ENCODE data around the gene KLF9.

Gene KLF9

DNA sequence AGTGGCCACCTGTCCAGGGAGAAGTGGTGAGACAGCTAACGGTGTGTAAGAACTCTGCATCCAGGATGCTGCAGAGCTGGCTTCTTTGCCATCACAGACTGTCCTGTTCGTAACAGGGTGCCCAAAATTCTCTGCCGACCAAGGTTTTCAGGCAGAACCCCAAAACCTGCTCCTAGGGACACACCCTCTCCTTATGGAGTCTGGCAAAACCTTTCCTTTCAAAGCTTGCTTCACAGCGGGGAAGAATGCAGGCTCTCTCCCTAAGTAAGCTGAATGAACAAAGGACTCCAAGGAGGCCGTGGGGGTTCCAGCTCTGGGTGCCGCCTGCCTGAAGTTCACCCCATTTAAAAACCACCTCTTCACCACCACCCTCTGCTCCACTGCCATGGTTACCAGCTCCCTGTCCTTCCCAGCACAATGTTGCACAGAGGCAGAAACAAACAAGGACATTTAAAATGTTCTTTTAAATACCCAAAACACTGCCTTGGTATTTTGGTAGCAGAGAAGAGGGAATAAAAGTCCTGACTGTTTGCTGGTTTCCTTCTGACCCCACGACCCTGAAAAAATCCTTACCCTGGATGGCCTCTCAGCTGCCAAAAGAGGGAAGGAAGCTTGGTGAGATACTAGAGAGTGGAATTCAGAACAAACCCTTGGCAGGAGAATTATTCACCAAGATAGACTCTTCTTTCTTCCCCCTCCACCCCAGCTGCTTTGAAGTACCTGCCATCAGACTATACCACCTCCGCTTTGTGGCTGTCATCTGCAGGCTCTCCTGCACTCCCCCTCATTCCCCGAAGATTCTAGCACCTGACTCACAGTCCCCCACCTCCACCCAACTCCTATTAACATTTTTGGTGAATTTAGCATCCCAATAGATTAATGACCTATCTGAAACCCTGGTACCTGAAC, 7.1 kb upstream of the KLF9 start:
- DNase-seq, result no peak

DNA sequence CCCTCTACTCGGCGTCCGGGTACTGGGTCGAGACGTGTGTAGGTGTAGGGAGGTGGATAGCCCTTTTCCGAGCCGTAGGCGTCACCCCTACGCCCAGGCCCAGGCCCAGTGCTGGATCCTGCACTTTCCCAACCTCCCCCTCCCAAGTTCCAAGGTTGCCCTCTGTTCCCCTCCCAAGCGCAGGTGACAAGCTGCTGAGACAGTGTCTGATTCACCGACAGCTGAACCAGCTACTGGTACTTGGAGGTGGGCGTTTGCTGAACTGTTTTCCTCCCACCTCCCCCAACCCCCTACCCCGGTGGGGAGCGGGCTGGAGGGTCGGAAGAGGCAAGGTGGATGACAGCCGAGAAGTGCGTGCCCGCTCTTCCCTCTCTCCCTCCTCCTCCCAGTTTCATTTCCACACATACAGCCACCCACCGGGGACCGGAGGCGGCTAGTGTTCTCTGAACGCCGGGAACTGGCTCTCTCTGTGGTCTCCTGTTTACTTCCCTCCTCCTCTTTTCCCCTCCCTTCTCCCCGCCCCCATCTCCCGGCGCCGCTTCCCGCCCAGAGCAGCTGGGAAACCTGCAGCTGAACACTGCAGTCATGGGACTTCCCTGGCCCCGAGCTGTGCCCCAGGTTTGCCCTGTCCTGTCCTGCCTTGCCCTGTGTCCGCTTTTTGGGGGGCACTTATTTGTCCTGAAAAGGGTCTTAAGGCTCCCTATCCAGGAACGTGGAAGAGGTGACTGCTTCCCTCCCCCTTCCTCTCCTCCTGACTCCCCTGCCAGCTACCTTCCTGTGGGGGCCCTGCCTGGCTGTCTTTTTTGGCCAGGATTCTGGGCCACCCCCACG, 6.2 kb upstream of the KLF9 start:
- DNase-seq, result peak; percentile 85

DNA sequence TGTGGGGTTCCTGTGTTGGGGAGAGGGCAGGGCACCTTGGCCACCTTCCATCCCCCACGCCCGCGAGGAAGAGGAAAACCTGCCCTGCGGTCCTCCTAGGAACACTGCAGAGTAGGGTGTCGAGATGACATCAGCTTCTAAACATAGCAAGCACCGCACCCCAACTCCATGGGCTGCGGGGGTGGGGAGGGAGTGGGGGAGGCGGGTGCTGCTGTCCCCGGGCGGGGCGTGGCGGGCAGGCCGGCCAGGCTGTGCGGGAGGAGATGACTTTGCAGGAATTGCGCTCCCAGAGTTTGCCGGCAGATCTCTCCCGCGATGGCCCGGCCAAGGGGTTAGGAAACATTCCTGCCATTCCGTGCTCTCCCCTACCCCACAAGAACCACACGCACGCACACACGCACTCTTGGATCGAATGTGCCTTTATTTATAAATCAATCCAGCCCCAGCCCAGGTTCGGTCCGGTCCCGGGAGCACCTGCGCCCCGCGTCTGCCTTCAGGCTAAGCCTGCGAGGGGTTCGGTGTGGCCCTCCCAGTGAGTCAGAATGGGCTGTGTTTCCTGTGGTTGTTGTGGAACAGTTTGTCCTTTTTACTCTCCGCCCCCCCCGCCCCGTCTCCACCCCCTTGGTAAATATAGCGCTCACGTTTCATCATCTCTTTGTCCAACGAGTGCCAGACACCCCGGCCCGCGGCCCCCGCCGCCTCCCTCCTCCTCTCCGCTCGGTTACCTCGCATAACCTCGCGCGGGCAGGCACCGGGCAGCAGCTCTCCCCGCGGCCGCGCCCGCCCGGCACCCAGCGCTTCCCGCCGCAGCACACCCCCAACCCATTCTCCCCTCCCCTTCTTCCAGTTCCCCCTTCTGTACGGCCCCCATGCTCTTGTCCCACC, 5.3 kb upstream of the KLF9 start:
- DNase-seq, result peak; percentile 86

DNA sequence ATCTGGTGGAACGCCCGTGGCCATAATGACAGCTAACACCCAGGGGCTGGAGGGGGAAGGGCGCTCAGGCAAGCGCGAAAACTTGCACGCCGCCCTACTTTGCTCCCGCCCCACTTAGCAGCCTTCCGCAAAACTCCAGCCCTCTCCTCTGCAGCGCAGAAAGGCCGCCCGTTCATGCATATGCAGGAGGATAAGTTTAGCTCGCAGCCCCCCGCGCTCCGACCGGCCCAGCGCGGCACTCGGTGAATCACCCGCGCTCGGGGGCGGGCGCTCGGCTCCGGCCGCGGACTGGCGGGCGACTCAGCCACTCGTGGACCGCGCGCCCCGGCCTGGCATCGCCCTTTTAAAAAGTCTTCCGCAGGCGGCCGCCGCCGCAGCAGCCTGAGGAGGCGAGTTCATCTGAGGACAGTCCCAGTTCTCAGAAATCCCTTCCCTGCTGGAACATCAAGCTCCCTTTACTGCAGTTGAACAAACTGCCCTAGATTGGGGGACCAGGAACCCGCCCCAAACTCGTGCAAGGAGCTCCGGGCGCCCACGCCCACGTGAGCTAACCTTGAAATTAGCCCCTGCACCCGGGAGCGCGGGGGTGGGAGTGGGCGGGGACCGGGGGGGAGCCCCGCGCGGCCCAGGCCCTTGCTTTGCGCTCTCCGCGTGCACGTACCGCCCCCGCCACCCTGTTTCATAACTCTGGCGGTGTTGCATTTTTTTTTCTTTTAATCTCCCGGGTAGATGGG, 4.5 kb upstream of the KLF9 start:
- peak; percentile 89 for DNase-seq

DNA sequence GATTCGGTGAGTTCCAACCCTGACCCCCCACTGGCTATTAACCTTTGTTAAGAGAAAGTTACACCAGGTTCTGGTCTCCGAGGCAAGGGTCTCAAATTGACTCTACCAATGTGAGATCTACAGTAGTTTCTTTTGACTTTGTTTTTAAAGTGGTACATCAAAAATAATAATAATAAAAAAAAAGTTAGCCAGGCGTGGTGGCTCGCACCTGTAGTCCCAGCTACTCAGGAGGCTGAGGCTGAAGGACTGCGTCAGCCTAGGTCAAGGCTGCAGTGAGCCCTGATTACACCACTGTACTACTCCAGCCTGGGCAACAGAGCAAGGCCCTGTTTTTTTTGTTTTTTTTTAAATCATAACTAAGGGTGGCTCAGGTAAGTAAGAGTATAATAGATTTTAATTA, 1.0 kb upstream of the KLF9 start:
- no peak for DNase-seq

DNA sequence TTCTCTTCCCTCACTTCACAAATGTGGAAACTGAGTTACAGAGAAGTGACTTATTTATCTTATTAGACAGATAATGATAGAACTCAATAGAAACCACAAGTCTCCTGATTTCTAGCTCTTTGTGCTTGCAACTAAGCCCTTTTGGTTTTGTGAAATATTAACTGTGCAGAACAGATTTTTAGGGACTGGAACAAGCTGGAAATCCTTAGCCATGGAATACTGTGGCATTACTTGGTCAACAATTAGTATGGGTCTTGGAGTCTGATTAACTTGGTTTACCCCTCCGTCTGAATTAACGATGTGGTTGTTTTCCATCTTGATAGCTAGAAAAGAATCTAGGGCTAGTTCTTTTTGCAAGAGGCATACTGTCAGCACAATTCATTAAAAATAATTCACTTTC, 584 bp upstream of the KLF9 start:
- no peak for DNase-seq

DNA sequence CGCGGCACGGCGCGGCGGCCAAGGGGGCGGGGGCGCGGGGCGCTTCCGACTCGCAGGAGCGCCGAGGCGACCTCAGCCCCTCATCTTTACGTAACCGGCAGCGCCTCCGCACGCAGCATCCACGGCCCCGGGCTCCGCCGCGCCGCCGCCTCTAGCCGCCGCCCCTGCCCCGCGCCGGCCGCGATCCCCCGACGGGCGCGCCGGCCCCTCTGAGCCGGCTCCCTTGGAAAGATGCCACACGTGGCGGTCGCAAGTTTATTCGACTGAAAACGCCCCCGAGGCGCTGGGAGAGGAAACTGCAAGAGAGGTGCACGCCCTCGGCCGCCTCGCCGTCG, 1.0 kb downstream of the KLF9 start:
- no peak for DNase-seq

DNA sequence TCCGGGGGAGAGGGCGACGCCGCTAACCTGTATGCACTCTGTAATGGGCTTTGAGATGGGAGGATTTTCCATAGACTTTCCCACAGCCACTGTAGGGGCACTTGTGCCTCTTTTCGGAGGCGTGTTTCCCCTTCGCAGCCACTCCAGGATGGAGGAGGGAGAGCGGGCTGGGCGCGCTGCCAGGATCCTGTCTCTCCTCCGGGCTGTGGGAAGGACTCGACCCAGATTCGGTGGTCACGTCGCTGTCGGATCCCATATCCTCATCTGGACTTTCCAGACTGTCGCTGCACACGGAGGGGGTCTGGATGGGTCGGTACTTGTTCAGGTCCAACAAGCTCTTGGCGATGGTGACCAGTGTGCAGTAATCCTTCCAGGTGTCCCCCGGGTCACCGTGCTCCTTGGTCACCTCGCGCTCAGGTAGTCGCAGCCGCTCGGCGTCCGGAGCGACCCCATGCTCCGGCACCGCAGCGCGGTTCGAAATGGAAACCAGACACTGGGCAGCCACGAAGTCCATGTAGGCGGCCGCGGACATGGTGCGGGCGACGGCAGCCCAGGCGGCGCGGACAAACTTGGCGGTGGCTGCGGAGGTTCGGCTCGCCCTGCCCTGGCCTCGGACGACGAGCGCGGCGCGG, 1.5 kb downstream of the KLF9 start:
- DNase-seq, result peak; percentile 20

DNA sequence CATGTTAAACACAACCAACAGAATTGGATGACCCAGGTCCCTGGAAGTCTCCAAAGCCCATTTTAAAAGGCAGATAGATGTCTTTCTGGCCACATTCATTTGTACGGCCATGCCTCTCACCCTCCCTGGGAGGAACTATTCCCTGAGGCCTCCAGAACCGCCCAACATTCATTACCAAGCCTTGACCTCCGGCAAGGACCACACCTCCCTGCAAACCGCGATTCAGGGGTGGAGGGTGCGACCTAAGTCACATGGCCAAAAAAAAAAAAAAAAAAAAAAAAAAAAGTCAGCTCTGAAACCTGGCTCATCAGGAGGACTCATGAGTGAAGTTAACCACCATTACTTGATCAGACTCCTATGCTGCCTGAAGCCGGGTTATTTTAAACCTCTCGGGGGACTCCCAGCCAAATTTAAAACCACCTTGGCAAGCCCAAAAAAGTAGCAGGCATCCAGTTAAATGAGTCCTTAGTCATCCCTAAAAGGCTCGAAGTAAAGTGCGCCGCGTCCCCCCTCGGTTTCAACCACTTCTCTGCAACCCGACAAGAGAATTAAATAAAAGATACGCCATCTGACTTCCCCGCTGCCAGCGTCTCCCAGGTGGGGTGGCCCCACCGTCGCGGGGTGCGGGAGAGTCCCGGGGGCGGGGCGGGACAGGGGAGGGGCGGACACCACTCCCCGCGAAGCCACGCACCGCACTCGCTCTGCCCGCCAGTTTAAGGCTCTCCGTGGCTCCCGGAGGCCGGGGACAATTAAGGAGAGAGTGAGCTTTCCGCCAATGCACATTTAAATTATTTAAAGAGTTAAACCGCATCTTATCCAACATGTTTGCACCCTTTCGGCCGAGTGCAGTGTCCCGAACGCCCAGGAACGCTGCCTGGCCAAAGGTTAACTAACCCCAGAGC, 2.3 kb downstream of the KLF9 start:
- no peak for DNase-seq

DNA sequence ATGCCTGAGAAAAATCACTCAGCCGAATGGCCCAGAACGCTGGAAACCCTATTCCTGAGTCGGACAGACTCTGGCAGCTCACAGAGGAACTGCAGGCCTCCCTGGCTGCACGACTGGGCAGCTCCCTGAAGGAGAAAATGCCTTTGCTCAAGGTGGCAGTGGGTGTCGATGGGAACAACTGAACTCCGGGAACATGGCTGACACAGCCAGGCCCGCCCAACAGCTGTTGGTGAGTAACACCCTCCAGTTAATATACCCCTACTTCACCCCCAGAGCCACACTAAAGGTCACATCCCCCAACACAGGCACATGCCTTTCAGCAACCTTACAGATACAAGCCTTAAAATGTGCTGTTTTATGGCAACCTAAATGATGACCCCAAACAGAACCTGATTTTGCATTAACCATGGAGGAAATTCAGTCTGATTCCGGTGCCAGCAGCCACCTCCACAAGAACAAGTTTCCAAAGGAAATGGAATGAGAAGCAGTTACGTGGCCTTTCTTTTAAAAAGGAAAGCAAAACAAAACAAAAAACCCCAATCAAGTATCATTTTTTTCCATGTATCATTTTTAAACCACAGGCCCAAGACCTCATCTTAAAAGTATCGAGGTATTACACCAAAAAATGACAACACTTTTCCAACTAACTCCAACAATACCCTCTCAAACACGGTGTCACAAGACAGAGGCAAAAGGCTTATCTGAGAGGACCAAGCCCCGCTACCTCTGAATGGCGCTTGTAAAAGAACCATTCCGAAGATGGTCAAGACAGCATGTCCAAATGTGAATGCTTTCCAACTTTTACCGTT, 3.1 kb downstream of the KLF9 start:
- DNase-seq, result peak; percentile 43

DNA sequence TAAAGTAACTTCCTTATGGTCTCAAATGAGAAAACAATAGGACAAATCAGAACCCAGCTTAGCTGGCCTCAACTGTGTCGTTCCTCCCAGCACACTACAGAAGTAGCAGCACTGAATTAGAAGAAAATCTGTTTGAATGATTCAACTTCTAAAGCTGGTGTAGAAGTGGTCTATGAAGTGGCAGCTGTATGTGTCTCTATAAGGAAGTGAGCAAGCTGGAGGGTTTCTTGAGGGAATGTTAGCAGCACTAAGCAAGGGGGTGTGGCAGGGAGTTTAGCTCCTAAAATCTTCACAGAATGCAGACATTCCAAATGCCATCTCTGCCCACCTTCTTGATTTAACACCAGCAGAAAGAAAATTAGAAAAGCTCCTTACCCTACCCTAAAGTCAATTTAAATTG, 4.1 kb downstream of the KLF9 start:
- DNase-seq, result no peak

DNA sequence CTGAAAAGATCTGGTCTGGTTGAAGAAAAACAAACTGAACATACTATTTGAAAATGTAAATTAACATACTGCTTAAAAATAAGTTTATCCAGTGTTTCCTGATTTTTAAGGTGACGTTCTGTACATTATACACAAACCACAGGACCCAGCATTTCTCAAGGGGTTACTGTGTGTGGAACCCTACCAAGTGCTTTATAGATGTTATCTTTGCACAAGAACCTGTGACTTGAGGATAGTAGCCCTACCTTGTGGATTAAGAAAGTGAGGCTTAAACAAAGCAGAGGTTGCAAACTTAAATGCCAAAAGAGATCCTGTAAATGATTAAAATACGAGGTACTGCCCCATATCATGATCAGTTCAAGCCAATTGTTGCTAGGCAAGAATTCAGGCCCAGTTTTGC, 4.7 kb downstream of the KLF9 start:
- DNase-seq, result no peak

DNA sequence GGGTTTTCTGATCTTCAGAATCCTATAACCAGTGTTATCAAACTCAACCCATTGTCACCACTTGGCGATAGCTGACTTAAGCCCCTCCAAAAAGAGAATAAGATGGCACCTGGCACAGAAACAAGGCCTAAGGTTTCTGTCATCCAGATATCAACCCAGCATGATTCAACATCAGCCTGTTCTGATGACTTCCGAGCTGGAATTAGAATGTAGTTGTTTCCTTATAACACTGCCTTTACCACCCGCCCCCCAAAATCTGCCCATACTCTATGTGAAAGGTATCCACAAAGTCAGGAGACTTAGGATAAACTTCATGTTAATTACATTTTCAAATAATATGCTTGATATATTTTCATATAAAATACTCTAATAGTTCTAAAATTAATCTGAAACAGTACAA, 5.2 kb downstream of the KLF9 start:
- no peak for DNase-seq

DNA sequence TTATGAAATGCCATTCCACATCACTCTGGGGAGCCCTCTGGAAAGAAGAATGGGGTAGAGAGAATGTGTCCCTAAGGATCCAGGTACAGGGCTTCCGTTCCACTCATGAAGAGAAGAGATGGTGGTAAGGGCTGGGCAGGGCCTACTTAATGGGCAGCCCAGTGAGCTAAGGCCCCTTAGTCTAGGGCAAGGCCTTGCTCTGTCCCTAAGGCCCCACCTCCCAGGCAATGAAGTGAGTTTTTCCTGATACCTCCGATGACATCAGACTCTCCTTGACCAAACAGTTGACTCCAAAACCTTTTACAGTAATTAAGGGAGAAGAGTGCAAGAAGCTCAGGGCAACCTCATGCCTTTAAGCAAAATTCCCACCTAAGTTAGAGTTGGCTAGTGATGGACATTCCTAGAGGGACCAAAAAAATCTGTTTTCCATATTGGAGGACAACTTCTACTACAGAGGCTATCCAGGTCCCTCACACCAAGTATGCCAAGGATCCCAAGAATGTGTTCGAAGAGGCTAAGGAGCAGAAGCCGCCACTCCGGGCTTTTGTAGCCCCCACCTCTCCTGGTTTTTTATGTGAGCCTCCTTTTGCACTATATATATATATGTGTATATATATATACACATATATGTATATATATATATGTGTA, 5.9 kb downstream of the KLF9 start:
- no peak for DNase-seq

DNA sequence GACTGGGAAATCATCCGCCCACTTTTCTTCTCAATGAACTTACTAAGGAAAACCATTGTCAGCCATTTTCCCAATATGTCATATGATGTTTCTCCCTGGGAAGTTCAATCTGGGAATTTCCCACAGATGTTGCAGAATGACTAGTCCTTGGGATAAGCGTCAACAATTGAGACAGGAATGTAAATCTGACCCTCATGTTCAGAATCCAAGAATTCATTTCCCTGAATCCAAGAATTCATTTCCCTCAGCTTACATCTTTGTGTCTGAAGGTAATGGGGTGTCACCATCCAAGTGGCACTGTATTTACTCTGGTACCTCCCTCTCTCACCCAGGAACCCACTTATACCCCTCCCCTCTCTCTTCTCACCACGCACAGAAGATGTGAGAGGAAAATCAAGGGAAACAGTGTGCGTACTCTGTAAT, 7.4 kb downstream of the KLF9 start:
- no peak for DNase-seq

DNA sequence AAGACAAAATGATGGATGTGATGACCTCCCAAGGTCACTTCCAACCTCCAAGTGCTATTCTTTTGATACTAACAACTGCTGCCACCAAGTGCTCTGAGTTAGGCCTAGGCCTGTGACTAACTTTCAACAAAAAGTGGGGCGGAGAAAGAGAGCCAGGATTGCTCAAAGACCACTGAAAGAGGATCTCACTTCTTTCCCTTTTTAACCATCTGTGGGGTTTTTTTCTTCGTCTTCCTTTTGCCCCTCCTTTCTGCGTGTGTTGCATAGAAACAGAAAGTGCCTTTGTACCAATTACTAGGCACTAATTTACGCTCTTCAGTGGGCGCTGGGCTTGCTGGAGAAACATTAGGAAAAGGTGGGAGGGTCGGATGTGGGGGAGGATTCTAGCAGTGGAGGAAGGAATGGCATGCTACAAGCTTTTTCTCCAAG, 8.0 kb downstream of the KLF9 start:
- DNase-seq, result no peak

DNA sequence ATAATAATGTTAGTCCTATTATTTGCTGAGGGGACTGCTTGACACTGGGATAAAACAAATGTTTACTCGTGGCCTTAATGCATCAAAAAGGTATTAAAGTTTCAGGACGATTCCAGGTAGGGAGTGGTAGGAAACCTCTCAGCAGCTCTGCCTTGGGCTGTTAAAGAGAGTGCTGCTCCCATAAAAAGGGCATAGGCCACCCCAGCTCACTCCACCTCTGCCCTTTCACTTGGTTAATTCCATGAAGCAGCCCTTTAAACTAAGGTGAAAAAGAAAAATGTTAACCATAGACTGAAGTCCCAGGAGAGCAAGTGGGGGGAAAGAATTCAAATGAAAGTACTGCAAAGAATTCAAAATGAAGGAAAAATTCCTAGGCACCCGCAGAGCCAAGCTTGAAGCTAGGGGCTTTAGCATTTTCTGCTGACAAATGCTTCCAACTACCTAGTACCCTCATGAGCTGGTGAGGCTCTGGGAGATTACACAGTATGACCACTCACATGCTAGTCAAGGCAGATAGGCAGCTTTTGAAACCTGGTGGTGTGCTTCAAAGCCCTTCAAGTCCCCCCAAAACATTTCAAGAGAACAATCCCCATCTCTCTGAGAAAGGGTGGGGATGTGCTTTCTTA, 8.5 kb downstream of the KLF9 start:
- no peak for DNase-seq

DNA sequence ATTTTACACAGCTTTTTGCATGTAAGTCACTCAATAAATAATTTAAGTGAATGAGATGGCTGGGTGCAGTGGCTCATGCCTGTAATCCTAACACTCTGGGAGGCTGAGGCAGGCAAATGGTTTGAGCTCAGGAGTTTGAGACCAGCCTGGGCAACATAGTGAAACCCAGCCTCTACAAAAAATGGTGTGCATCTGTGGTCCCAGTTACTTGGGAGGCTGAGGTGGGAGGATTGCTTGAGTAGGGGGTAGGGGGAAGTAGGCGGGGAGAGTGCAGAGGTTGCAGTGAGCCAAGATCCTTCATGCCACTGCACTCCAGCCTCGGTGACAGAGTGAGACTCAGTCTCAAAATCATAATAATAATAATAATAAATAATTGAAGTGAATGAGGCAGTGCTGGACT, 10.2 kb downstream of the KLF9 start:
- DNase-seq, result no peak

DNA sequence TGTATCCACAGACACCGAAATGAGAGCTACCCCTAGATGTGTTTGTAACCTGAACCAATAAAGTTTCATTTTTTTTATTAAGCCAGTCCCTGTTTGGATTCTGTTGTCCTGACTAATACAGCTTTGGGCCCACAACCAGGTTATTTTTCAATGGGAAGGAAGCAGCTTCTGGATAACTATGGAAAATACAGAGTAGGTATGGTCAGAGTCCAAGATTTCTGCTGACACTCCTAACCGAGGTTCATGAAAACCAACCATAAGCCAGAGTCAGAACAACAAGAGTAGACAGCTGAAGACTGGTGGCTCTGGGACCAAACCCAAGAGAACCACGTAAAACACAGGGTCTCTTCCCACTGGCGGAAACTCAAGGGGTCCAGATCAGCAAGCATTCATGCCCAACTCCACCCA, 10.8 kb downstream of the KLF9 start:
- DNase-seq, result no peak

Data from NCI-H1694 treated with DMSO at 0.1 percent for 48 hours (cell line).